A549 treated with GW870086 at 1 μM for 4 hours (cell line): Measurements from ENCODE around the gene PDRG1. TPM values are rescaled to one million over a fixed set of nuclear protein-coding genes. Genes with fewer than 3 reads are reported as not detected.

ENCODE experiments used
- total RNA-seq: library from RNA; stranded (reverse); fragments of 200-300 nt; extraction: Qiagen RNA extraction; gene quantifications from 5 replicates; pipeline ENCODE4 v1.2.3, GENCODE V29; 2022; ENCODE audit warnings: low read depth

Gene PDRG1
- 30.1 to 36.7 TPM (median 33.6 TPM) in 5 replicates for total RNA-seq

GRCh38 chr20:31951530-31952453, at the start of gene PDRG1:
PDRG1 (minus strand) TSS chr20:31952046; CDS start chr20:31951961, 85 bp downstream.

GRCh38 chr20:31967830-31968249, 16.0 kb upstream of the PDRG1 start, which contains the start of gene XKR7:
XKR7 (plus strand) TSS chr20:31968151; CDS start chr20:31968176, 25 bp downstream.

Other genes with a start within 250 kb of the PDRG1 start
- gene BCL2L1, start 229.2 kb downstream of the PDRG1 start, total RNA-seq, result 255 to 281 TPM (median 270 TPM) in 5 replicates
- 98.1 to 114 TPM (median 103 TPM) in 5 replicates for gene TPX2, start 212.8 kb downstream of the PDRG1 start, total RNA-seq
- gene MYLK2, start 132.7 kb downstream of the PDRG1 start, total RNA-seq, result 0.48 to 0.86 TPM (median 0.66 TPM) in 5 replicates
- 0.35 to 1.1 TPM (median 0.64 TPM) in 5 replicates for gene FOXS1, start 106.4 kb downstream of the PDRG1 start, total RNA-seq
- gene DUSP15, start 81.5 kb downstream of the PDRG1 start, total RNA-seq, result 0.66 to 1.6 TPM (median 1.0 TPM) in 5 replicates
- 0.09 to 0.15 TPM in 2 of 5 replicates, not detected in the others for gene TTLL9, start 81.4 kb downstream of the PDRG1 start, total RNA-seq
- 0.01 TPM in 1 of 5 replicates, not detected in the others for gene XKR7, start 16.1 kb upstream of the PDRG1 start, total RNA-seq
- gene CCM2L, start 58.4 kb upstream of the PDRG1 start, total RNA-seq, result 0.24 to 0.56 TPM (median 0.45 TPM) in 5 replicates
- 0.06 to 0.18 TPM (median 0.14 TPM) in 5 replicates for gene HCK, start 100.2 kb upstream of the PDRG1 start, total RNA-seq
- gene TM9SF4, start 157.7 kb upstream of the PDRG1 start, total RNA-seq, result 33.4 to 37.6 TPM (median 36.7 TPM) in 5 replicates